HG02623 (cell line): Measurements from ENCODE around the gene FARSB.
A peak's percentile ranks its signal among the peaks of the same experiment; 100 is the strongest.

Experiments used
- ATAC-seq: cut with Tn5 transposase; IDR thresholded peaks from one replicate; pipeline ENCODE4 v1.9.1; 2021; ENCODE audit warnings: moderate library complexity; ENCODE audit not compliant: unreplicated experiment

FARSB gene

GRCh38 chr2:222561817-222562645, 93.9 kb downstream of the FARSB start:
- peak; percentile 72 for ATAC-seq

- no peak for ATAC-seq
Measured at GRCh38 chr2:222561151-222561550, 94.7 kb downstream of the FARSB start.

- ATAC-seq, result no peak
Measured at GRCh38 chr2:222554517-222554916, 101.4 kb downstream of the FARSB start.

GRCh38 chr2:222548992-222549391, 106.9 kb downstream of the FARSB start:
- ATAC-seq, result no peak

- ATAC-seq, result no peak
Measured at GRCh38 chr2:222547083-222547482, 108.8 kb downstream of the FARSB start.

GRCh38 chr2:222545823-222546795, 109.8 kb downstream of the FARSB start:
- ATAC-seq, result no peak

- no peak for ATAC-seq
Measured at GRCh38 chr2:222544661-222545060, 111.2 kb downstream of the FARSB start.

- ATAC-seq, result peak; percentile 69
Measured at GRCh38 chr2:222538535-222538934, 117.4 kb downstream of the FARSB start.

GRCh38 chr2:222535477-222535876, 120.4 kb downstream of the FARSB start:
- no peak for ATAC-seq

GRCh38 chr2:222532315-222532714, 123.6 kb downstream of the FARSB start:
- no peak for ATAC-seq

- no peak for ATAC-seq
Measured at GRCh38 chr2:222526480-222527277, 129.2 kb downstream of the FARSB start.

- ATAC-seq, result no peak
Measured at GRCh38 chr2:222525811-222526210, 130.1 kb downstream of the FARSB start.

GRCh38 chr2:222523783-222524544, 131.9 kb downstream of the FARSB start:
- ATAC-seq, result peak; percentile 56

GRCh38 chr2:222522082-222522481, 133.8 kb downstream of the FARSB start:
- ATAC-seq, result no peak

GRCh38 chr2:222521099-222521498, 134.8 kb downstream of the FARSB start:
- ATAC-seq, result peak; percentile 68
